GM21381 (cell line): Measurements from ENCODE around the gene ALDH1A1.
"Not testable (repeated sequence)": the region's sequence is repeated elsewhere in the genome, so short reads cannot be mapped to it uniquely, and the experiment has no call there.

Source experiments
- ATAC-seq: cut with Tn5 transposase; IDR thresholded peaks from one replicate; pipeline ENCODE4 v1.9.1; 2021; ENCODE audit warnings: mild to moderate bottlenecking, moderate library complexity; ENCODE audit not compliant: unreplicated experiment

Gene ALDH1A1

DNA sequence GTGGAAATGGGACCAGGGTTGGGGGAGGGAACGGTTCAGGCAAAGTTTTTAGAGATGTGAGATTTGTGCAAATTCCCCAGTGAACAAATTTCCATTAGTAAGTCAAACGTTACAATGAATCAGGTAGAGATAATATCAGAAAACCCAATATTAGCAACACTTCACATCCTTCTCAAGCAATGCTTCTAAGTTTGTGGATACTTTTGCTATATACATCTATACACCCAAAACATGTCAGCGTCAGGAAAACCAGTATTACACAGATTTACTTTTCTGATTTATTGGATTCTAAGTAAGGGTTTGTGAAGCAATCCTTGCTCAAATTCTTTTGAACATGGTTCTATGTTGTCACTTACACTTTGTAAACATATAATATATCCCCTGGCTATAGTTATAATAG lies 6.5 kb downstream of the ALDH1A1 start:
- no peak for ATAC-seq

DNA sequence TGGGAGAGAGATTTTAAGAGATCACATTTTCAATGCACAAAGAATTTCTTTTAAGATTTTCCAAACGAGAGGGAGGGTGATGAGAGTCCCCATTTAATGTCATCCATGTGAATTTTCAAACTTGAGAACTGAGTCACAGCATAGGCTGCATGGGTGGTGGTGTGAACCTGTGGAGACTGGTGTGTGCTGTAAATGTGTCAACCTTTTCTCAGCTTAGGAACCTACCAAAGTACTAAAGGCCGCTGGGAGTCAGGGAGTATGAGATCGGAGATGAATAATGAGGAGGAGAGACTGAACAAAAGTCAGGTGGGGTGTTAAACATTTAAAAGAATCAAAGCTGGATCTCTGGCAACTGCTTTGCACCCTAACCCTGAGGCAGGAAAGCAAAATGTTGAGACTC lies 7.5 kb downstream of the ALDH1A1 start:
- no peak for ATAC-seq

DNA sequence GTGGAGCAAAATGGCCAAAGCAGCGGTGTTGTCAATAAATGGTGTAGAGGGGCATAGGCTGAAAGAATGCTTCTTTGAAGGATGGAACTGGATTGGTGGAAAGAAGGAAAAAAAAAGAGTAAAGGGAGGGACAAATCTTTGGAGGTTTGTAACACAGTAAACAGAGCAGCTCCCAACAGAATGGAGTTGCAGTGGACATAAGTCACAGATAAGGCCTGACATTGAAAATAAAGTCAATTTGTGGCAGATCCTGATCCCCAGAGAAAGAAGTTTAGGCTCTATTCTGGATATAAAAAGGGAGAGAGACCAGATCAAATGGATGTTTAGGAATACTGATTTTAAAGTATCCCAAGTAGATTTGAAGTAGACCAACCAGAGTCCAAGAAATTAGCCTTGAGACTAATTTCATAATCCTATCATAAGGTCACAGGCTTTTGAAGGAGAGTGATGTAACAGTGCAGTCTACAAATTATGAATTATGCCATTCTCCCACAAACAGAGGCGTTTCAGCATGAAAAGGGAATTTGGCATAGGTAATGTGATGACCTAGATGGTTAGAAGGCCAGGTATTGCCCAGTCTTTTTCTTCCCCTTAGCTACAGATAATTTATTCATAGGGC lies 8.9 kb downstream of the ALDH1A1 start:
- ATAC-seq: no peak

DNA sequence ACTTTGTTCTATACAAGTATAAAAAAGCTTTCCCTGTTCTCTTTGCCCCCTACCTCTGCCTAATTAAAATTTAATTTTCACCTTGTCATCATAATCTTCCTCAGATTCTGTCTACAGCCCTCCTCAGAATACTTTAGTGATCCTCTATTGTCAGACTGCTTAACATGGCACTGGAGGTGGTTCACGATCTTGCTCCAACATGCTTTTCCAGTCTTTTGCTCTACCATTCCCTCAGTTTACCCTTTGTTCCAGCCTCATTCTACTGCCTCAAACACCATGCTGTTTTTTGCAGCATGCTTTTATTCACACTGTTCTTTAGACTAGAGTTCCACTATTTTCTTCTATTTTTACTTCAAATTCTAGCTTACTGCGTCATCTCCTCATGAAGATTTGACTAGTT lies 10.4 kb downstream of the ALDH1A1 start:
- no peak for ATAC-seq

DNA sequence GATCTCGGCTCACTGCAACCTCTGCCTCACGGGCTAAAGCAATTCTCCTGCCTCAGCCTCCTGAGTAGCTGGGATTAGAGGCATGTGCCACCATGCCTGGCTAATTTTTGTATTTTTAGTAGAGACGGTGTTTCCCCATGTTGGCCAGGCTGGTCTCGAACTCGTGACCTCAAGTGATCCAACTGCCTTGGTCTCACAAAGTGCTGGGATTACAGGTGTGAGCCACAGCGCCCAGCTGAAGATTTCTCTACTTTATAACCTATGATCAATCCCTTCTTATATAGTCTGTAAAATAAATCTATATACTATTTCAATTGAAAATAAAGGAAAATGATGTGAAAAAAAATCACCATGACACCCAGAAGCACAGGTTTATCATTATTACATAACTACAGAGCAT lies 13.3 kb downstream of the ALDH1A1 start:
- not testable (repeated sequence) for ATAC-seq

DNA sequence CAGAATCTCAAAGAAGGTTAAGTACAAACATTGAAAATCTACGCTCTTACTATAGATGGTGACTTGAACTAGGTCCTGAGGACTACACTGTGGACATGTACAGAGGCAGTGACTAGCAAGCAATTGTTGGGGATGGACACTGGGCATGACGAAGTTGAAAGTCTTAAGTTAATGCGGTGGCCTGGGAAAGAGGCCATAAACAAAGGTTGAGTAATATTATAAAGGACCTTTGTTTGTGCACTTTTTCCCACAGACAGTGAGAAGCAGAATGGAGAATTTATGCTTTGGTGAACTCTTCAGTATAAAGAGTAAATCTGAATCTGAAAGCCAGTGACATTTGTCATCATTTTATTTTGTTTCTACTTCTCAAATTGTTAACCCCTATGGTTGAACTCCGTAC lies 15.3 kb downstream of the ALDH1A1 start:
- ATAC-seq: no peak

DNA sequence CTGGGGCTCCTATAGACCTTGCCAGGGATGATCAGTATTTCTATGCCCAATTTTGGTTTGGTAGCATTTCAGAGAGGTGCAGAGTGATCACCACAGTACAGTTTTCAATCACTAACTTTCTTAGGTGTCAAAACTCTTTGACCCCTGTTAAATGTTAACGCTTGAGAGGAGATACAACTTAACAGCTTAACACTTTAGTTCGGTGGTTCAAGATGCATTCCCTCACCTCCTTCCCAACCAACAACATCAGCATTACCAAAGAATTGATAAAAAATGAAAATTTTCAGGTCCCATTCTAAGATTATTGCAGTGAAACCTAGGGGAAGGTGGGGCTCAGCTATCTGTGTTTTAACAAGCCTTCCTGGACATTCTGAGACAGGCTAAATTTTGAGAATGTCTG lies 16.2 kb downstream of the ALDH1A1 start:
- ATAC-seq: no peak

DNA sequence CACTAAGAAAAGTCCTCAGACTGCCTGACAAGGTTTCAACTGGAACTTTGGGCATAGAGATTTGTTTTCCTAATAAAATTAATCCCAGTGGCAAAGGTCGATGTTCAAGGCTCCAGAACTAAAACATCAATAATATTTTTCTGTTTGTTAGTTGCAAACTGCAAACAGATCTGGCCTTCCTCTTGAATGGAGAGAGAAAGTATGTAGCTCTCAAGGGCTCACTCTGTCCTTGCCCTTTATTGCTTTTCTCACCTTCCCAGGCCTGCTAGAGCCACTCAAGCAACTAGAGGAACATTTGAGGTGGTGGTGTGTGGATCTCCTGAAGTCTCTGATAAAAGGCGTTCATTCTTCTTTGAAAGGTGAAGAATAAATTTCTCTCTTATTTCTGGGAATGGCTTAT lies 16.6 kb downstream of the ALDH1A1 start:
- no peak for ATAC-seq

DNA sequence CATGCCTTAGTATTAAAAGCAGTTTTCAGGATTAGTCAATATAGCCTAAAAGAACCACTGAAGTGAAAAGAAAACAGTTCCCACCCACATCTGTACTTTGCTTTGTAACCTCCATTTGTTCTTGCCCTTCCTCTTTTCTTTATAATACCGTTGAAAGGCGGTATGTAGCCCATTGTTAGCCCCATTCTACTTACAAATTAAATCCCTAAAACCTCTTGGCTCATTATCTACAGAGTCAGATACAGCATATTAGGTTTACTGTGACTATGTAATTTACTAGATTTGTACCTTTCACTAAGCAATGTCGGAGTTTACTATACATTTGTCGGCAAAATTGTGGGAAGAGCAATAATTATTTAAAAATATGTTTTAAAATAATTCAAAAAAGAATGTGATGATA lies 17.3 kb downstream of the ALDH1A1 start:
- ATAC-seq: no peak

DNA sequence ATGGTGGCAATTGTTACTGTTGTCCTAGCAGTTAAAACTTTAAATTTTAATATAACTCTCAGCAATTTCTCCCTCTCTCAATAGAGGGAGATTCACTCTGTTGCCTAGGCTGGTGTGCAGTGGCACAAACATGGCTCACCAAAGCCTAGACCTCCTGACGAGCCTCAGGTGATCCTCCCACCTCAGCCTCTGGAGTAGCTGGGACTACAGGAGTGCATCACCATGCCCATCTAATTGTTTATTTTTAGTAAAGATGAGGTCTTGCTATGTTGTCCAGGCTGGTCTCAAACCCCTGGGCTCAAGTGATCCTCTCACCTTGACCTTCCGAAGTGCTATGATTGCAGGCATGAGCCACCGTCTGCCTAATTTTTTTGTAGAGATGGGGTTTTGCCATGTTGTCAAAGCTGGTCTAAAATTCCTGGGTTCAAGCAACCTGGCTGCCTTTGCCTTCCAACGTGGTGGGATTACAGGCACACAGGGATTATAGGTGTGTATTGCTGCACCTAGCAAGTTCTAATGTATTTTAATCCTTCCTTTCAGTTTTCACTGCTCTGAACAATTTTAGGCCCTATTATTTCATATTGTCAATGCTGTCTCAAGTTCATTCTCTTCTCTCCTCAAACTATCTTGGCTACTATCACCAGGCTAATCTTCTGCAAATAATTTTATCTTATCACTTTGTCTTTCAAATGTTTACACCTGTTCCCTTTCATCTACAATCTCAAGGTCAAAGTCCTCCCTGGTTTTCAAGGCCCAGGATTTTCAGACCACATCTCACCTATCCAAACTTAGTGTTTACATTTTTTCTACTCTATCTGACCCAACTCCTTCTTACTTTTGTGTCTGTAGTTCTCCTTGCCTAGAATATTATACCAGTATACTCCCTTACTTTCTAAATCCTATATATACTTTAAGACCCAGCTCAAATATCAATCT lies 18.9 kb downstream of the ALDH1A1 start:
- ATAC-seq: no peak

DNA sequence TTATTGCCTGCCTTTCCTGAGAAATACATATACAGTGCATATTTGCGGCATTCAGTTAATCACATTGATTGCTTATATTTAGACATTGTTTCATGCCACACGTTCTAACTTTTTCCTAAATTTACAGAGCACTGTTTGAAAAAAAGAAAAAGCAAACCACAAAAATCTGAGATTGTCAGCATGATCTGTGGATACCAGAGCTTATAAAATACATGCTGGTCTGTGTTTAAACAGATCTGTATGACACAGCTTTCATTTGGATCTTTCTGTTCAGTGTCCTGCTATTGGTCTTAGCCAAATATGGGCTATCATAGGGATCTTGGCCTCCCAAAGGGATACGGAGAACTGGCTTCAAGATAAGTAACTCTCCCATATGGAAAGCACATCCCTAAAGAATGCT lies 20.2 kb downstream of the ALDH1A1 start:
- no peak for ATAC-seq

DNA sequence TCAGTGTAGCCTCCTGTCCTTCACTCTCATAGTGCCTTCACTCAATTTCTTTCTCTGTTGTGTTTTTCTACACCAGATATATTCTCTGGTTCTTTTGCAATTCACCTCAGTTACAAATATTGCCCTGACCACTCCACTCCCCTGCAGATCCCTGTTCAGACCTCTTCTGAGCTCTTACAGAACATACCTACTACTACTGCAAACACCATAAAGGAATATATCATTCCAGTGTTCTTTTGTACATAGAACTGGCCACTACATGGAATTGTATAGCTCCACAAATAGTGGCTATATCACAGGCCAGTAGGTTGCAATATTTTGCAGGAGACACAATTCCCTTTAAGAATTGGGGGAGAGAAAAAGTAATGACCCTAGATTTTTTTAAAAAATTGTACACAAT lies 21.0 kb downstream of the ALDH1A1 start:
- no peak for ATAC-seq

DNA sequence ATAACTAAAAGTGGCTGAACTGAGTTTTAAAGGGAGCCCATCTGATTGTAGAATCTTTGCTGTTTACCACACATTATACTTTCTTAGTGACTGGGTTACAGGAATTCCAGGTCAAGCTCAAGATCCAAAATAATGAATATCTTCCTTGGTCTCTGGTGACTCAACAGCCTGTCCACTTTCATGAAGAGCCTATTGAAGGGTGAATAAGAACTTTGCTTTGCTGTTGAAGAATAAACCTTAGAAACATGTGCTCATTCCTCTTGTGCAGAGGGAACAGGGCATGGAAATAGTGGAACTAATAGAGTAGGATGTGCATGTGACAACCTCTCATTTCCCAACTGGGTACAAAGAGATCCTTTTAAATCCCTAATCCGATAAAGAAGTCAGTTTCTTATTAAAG lies 21.4 kb downstream of the ALDH1A1 start:
- ATAC-seq: no peak

DNA sequence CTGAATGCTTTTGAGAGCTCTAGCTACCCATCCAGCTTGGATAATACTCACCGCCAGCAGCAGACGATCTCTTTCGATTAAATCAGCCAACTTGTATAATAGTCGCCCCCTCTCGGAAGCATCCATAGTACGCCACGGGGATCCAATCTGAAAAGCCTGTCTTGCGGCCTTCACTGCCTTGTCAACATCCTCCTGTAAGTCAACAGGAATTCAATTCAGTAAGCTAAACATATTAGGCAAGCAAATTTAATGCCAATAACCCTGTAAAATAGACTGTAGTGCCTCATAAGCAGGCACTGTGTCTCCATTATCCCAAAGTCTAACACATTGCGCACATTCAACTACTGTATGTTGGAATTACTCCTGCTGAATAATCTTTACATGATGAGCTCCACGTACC lies 22.0 kb downstream of the ALDH1A1 start:
- ATAC-seq: no peak

DNA sequence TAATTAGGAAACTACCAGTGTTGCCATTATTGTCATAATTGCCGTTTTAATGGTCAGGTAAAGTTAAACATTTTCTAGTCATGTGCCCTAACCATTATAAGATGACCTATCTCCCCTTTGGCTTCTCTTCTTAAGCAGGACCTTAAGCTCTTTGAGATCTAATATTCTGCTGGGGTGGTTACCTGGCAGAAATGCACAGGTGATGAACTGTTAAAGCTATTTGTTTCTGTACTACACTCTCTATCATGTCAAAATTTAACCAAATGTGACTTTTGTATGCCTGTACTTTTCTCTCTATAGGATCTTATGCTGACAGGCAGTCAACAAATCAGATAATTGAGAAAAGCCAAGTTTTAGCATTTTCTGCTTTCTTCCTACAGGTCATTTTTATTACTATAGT lies 23.3 kb downstream of the ALDH1A1 start:
- ATAC-seq: no peak

DNA sequence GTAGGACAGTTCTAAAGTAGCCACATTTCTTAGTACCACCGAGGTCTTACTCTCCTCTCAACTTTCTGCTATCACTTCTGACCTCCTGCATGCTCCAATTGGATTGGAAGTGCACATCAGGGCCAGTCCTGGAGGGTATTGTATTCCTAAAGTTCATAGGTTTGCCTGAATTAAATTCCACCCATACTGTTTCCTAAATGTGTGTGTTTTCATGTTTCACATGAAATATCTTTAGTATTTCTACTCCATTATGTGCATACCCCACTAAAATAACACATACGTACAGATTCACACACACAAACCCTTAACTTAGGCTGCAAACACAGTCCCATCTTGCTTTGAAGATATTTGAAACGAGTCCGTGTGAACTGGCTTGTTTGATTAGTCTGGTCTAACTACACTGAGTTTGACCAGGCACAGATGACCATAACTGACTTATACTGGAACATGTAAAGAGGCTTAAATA lies 24.8 kb downstream of the ALDH1A1 start:
- ATAC-seq: no peak

DNA sequence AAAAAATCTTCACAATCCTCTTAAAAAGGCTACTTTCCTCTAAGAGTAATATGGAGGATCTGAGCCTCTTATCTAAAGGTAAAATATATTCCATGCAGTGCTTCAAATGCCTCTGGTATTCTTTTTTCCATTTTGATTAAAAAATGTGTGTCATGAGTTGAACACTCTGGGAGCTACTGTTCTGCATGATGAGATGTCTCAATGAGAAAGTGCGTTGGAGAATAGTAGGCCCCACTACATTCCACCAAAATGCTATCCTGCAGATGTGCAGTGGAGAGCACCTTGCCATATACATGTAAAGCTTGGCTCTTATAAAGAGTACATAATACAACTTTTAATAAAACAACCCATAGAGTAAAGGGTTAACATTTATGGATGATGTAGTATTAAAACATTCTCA lies 26.3 kb downstream of the ALDH1A1 start:
- ATAC-seq: no peak

DNA sequence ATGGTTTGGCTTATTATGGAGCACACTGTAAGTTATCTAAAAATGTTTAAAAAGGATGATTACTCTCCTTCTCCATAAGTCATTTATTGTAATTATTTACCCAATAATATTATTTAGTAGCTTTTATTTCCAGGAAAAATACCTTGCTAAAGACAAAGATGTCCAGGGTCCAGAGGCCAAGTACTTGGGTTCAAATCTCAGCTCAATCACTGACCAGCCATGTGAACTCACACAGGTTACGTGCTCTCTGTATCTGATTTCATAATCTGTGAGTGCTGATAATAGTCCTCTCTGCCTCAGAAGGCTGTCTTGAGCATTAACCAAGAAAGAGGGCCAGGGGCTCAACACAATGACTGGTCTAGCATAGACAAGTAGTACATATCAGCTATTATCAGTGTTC lies 27.0 kb downstream of the ALDH1A1 start:
- no peak for ATAC-seq

DNA sequence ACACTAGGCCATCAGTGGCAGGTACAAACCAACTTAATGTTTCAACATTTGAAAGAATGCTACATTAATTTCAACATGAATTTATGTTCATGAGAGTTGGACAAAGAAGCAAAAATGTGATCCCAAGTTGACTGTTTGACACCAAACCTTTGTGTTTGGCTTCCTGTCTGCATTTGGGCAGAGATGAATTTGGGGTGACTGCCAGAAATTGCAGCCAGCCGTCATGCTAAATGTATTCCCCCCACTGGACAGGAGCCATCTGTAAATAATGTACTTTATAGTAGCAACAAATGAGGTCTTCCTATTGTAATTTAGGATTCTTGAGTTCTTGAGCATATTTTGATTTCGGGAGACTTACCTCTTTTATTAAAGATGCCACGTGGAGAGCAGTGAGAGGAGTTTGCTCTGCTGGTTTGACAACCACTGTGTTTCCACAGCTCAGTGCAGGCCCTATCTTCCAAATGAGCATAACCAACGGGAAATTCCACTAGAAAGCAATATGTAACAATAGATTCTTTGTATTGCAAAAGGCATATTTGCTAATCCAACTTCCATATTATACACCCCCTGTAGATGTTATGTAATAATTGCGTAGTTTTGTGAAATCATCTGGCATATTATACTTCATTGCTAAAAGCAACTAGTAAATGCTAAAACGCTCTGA lies 27.6 kb downstream of the ALDH1A1 start:
- no peak for ATAC-seq

DNA sequence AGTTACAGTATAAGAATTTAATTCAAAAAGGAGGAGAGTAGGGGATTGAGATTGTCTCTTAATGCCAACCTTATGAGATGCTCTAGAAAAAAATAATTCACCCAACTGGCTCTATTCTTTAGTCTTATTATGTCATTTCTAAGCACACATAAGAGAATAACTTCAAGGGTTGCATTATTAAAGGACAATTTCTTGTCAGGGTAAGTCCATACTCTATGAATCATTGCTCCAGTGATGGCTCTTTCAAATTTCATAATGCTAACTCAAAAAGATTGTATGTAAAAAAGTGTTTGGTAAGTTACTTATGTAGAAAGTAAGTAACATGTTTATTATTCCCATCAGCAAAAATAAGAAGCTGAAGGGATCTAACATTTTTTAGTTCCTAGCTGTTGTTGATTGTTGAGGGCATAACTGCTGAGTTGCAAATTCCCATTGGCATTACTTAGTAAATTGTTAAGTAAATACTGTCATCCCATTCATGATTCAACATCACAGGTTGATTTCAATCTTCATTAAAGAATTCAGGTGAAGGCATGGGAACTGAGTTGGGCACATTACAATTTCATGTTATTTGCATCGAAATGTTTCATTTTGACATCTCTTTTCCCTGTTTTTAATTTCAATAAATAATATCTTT lies 28.6 kb downstream of the ALDH1A1 start:
- ATAC-seq: no peak

DNA sequence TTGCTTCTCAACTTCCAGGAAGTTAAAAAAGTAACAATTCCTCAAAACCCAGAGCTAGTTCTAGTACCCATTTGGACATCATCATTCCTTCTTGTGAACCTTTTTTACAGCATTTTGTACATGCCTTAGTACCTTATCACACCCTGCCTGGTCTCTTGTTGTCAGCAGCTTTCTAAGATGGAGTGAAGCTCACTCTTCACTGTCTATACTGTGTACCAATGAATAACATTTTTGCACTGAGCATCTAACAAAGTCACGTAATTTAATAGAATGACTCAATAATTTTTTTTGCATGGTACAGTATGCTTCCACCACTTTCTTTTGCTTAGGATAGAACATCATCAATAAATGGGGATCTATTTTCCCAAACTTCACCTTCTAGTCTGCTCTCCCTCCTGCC lies 29.8 kb downstream of the ALDH1A1 start:
- no peak for ATAC-seq
